Transverse colon (tissue), 4 donors: ENCODE data around the gene SLC22A4.

ENCODE experiments used
- CTCF ChIP-seq, 5 experiments: fragments of 200-600 bp in 3 of 5; fragments of 450-650 bp in 2 of 5; sonication (generic) in 3 of 5; IDR thresholded peaks; 1 replicate in 2 of 5; 2 replicates in 3 of 5; pipeline ENCODE4 v1.5.1; 2016 to 2017; ENCODE audit warnings: antibody characterized with exemption in 5 of 5, inconsistent platforms in 3 of 5, mild to moderate bottlenecking in 2 of 5, moderate library complexity in 1 of 5
- EP300 ChIP-seq: sonication (generic); formaldehyde crosslinking; IDR thresholded peaks from one replicate; pipeline ENCODE4 v1.6.1; 2017; ENCODE audit warnings: antibody characterized with exemption, low read depth
- POLR2A ChIP-seq: fragments of 450-650 bp; IDR thresholded peaks from one replicate; pipeline ENCODE4 v1.6.1; 2016; ENCODE audit warnings: antibody characterized with exemption, mild to moderate bottlenecking, moderate library complexity
- POLR2AphosphoS5 ChIP-seq, 3 donors: sonication (generic); formaldehyde crosslinking; IDR thresholded peaks; one replicate each; pipeline ENCODE4 v1.6.1; 2016; ENCODE audit warnings: antibody characterized with exemption in 3 of 3

- TF ChIP-seq CTCF (IDR thresholded peaks at IDR 0.05) (no peak), POLR2A (no peak), POLR2AphosphoS5 (IDR thresholded peaks at IDR 0.05) (no peak), EP300 (no peak)
Measured at GRCh38 chr5:132310141-132310834, 16.1 kb downstream of the SLC22A4 start.
